Measurements from ENCODE around the gene GPAM. TPM values are rescaled to one million over a fixed set of nuclear protein-coding genes. Genes with fewer than 3 reads are reported as not detected.

GPAM gene
- total and polyA plus RNA-seq, 4 donors = 35.5 to 214 (median 147) TPM

GRCh38 chr10:112189465-112189864 is 5.9 kb upstream of the GPAM start (continued):
- peak in 1 of 2 donors; percentile 35 for TF ChIP-seq EGR1 (IDR thresholded peaks at IDR 0.05; ENCODE audit: low read depth in 2 of 2)
- TF ChIP-seq RXRA (IDR thresholded peaks at IDR 0.05) = peak in 1 of 2 donors; percentile 17
- TF ChIP-seq, protein P1, sequence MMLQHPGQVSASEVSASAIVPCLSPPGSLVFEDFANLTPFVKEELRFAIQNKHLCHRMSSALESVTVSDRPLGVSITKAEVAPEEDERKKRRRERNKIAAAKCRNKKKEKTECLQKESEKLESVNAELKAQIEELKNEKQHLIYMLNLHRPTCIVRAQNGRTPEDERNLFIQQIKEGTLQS (IDR thresholded peaks at IDR 0.05) = no peak
- no peak for TF ChIP-seq ZBTB33 (IDR thresholded peaks at IDR 0.05)
- no peak for TF ChIP-seq RAD21 (IDR thresholded peaks at IDR 0.05)

DNA sequence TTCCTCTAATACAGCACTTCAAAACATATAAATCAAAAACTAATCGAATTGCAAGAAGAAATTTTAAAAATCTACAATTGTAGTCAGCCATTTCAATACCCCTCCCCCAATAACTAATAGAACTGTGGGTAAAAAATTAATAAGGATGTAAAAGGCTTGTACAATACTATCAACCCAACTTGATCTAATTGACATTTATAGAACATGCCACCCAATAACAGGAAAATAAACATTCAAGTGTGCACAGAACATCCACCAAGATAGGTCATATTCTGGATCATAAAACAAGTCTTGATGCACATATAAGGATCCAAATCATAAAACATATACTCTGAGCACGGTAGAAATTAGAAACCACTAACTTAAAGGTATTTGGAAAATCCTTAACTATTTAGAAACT is 4.0 kb upstream of the GPAM start:
- DNase-seq (ENCODE audit: low spot score) = no peak
- TF ChIP-seq TAF1 (conservative IDR thresholded peaks at IDR 0.05) (no peak), RXRA (IDR thresholded peaks at IDR 0.05) (no peak), GABPA (IDR thresholded peaks at IDR 0.05 in 1 of 2, conservative IDR thresholded peaks at IDR 0.05 in 1 of 2) (no peak), EGR1 (IDR thresholded peaks at IDR 0.05; ENCODE audit: low read depth in 2 of 2) (no peak), FOXA2 (IDR thresholded peaks at IDR 0.05) (no peak), CTCF (IDR thresholded peaks at IDR 0.05; ENCODE audit: low read depth, low read length, missing input control) (no peak)
- TF ChIP-seq, protein P2, sequence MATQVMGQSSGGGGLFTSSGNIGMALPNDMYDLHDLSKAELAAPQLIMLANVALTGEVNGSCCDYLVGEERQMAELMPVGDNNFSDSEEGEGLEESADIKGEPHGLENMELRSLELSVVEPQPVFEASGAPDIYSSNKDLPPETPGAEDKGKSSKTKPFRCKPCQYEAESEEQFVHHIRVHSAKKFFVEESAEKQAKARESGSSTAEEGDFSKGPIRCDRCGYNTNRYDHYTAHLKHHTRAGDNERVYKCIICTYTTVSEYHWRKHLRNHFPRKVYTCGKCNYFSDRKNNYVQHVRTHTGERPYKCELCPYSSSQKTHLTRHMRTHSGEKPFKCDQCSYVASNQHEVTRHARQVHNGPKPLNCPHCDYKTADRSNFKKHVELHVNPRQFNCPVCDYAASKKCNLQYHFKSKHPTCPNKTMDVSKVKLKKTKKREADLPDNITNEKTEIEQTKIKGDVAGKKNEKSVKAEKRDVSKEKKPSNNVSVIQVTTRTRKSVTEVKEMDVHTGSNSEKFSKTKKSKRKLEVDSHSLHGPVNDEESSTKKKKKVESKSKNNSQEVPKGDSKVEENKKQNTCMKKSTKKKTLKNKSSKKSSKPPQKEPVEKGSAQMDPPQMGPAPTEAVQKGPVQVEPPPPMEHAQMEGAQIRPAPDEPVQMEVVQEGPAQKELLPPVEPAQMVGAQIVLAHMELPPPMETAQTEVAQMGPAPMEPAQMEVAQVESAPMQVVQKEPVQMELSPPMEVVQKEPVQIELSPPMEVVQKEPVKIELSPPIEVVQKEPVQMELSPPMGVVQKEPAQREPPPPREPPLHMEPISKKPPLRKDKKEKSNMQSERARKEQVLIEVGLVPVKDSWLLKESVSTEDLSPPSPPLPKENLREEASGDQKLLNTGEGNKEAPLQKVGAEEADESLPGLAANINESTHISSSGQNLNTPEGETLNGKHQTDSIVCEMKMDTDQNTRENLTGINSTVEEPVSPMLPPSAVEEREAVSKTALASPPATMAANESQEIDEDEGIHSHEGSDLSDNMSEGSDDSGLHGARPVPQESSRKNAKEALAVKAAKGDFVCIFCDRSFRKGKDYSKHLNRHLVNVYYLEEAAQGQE (IDR thresholded peaks at IDR 0.05) = no peak
- whole genome bisulfite sequencing = 71% methylated on average over 2 of the region's 2 CpGs
- no peak overlapping the region for H3K9ac ChIP-seq (ENCODE audit: low read depth in 1 of 2, low read length in 2 of 2)
- H3K27me3 ChIP-seq (ENCODE audit: control insufficient read depth in 4 of 4, insufficient read depth in 4 of 4, low read length in 3 of 4) = no peaks in the 10 kb centered on the region
- H3K9me3 ChIP-seq (ENCODE audit: control insufficient read depth in 4 of 4, low read length in 3 of 4) = no peaks in the 10 kb centered on the region
- H3K4me1 ChIP-seq (ENCODE audit: control insufficient read depth in 4 of 4, insufficient read depth in 4 of 4, low read length in 3 of 4) = peaks cover 11 to 67% (median 45%) of the 10 kb centered on the region in 4 donors
- no peak overlapping the region for H3K4me3 ChIP-seq (ENCODE audit: low read depth in 1 of 3, low read length in 3 of 3)
- H3K27ac ChIP-seq (ENCODE audit: low read depth in 1 of 2, low read length in 2 of 2) = no peak overlapping the region
- H3K36me3 ChIP-seq (ENCODE audit: control insufficient read depth in 4 of 4, insufficient read depth in 3 of 4, low read depth in 1 of 4, low read length in 3 of 4) = peaks cover 0 to 6% (median 2%) of the 10 kb centered on the region in 4 donors

- Histone ChIP-seq H3K4me3 (ENCODE audit: low read depth in 1 of 3, low read length in 3 of 3) (no peak overlapping the region), H3K4me1 (ENCODE audit: control insufficient read depth in 4 of 4, insufficient read depth in 4 of 4, low read length in 3 of 4) (peaks cover 6 to 66% (median 36%) of the 10 kb centered on the region in 4 donors), H3K9ac (ENCODE audit: low read depth in 1 of 2, low read length in 2 of 2) (no peak overlapping the region), H3K27me3 (ENCODE audit: control insufficient read depth in 4 of 4, insufficient read depth in 4 of 4, low read length in 3 of 4) (no peaks in the 10 kb centered on the region), H3K27ac (ENCODE audit: low read depth in 1 of 2, low read length in 2 of 2) (peak overlapping the region in 1 of 2 donors; percentile 28), H3K36me3 (ENCODE audit: control insufficient read depth in 4 of 4, insufficient read depth in 3 of 4, low read depth in 1 of 4, low read length in 3 of 4) (peaks cover 0 to 8% (median 2%) of the 10 kb centered on the region in 4 donors), H3K9me3 (ENCODE audit: control insufficient read depth in 4 of 4, low read length in 3 of 4) (no peaks in the 10 kb centered on the region)
- no peak for DNase-seq (ENCODE audit: low spot score)
- 90% methylated on average over 1 of the region's 1 CpG for WGBS
- TF ChIP-seq FOXA2 (IDR thresholded peaks at IDR 0.05) (no peak), RAD21 (IDR thresholded peaks at IDR 0.05) (no peak), CTCF (IDR thresholded peaks at IDR 0.05; ENCODE audit: low read depth, low read length, missing input control) (no peak), RXRA (IDR thresholded peaks at IDR 0.05) (no peak), FOXA1 (IDR thresholded peaks at IDR 0.05) (no peak), HNF4G (IDR thresholded peaks at IDR 0.05) (no peak), JUND (IDR thresholded peaks at IDR 0.05) (no peak), YY1 (IDR thresholded peaks at IDR 0.05) (no peak), EGR1 (IDR thresholded peaks at IDR 0.05; ENCODE audit: low read depth in 2 of 2) (no peak)
- TF ChIP-seq, protein P3, sequence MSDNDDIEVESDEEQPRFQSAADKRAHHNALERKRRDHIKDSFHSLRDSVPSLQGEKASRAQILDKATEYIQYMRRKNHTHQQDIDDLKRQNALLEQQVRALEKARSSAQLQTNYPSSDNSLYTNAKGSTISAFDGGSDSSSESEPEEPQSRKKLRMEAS (IDR thresholded peaks at IDR 0.05) = no peak
- TF ChIP-seq, protein P2 (IDR thresholded peaks at IDR 0.05) = no peak
These were observed 2.4 kb upstream of the GPAM start for GRCh38 chr10:112185959-112186358.

Data from liver (tissue), 9 donors.